ENCODE results near the gene PCNX2.

DNA sequence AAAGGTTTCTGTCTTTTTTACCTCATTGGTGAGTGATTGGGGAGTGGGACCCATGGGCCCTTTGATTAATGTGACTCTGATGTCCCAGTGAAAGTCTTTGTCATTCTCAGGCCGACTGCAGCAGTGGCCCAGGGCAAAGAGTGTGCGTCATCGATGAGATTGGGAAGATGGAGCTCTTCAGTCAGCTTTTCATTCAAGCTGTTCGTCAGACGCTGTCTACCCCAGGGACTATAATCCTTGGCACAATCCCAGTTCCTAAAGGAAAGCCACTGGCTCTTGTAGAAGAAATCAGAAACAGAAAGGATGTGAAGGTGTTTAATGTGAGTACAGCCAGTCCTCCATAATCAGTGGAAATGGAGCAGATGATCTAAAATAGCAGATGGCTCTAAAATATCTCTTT is 325.7 kb downstream of the PCNX2 start:
- TF ChIP-seq POLR2A (IDR thresholded peaks at IDR 0.05; ENCODE audit: low read depth, low read length) (no peak), MYC (IDR thresholded peaks at IDR 0.05; ENCODE audit: low read depth, low read length) (no peak), POLR2AphosphoS5 (IDR thresholded peaks at IDR 0.05; ENCODE audit: insufficient read depth, low read depth, low read length) (no peak)
- TF ChIP-seq, protein P1, sequence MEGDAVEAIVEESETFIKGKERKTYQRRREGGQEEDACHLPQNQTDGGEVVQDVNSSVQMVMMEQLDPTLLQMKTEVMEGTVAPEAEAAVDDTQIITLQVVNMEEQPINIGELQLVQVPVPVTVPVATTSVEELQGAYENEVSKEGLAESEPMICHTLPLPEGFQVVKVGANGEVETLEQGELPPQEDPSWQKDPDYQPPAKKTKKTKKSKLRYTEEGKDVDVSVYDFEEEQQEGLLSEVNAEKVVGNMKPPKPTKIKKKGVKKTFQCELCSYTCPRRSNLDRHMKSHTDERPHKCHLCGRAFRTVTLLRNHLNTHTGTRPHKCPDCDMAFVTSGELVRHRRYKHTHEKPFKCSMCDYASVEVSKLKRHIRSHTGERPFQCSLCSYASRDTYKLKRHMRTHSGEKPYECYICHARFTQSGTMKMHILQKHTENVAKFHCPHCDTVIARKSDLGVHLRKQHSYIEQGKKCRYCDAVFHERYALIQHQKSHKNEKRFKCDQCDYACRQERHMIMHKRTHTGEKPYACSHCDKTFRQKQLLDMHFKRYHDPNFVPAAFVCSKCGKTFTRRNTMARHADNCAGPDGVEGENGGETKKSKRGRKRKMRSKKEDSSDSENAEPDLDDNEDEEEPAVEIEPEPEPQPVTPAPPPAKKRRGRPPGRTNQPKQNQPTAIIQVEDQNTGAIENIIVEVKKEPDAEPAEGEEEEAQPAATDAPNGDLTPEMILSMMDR (IDR thresholded peaks at IDR 0.05; ENCODE audit: extremely low read depth in 1 of 2, insufficient read depth in 1 of 2, low read depth in 1 of 2, low read length in 2 of 2) = no peak
- TF ChIP-seq, protein P2, sequence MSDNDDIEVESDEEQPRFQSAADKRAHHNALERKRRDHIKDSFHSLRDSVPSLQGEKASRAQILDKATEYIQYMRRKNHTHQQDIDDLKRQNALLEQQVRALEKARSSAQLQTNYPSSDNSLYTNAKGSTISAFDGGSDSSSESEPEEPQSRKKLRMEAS (IDR thresholded peaks at IDR 0.05; ENCODE audit: insufficient read depth, insufficient read length) = no peak
